Stimulated activated CD8-positive, alpha-beta memory T cell treated with anti-CD3 and anti-CD28 coated beads, Interleukin-12 subunit alpha, Interleukin-12 subunit beta, amount 100 ng/mL, for 24 hours (primary cell): Measurements from ENCODE around the gene CCDC71L.
A peak's percentile ranks its signal among the peaks of the same experiment; 100 is the strongest.
"Not testable (repeated sequence)": the region's sequence is repeated elsewhere in the genome, so short reads cannot be mapped to it uniquely, and the experiment has no call there.

Experiments used
- DNase-seq: peaks from one replicate; pipeline ENCODE4 v3.0.0-alpha.2; 2020; ENCODE audit errors: extremely low read depth

Gene CCDC71L

DNA sequence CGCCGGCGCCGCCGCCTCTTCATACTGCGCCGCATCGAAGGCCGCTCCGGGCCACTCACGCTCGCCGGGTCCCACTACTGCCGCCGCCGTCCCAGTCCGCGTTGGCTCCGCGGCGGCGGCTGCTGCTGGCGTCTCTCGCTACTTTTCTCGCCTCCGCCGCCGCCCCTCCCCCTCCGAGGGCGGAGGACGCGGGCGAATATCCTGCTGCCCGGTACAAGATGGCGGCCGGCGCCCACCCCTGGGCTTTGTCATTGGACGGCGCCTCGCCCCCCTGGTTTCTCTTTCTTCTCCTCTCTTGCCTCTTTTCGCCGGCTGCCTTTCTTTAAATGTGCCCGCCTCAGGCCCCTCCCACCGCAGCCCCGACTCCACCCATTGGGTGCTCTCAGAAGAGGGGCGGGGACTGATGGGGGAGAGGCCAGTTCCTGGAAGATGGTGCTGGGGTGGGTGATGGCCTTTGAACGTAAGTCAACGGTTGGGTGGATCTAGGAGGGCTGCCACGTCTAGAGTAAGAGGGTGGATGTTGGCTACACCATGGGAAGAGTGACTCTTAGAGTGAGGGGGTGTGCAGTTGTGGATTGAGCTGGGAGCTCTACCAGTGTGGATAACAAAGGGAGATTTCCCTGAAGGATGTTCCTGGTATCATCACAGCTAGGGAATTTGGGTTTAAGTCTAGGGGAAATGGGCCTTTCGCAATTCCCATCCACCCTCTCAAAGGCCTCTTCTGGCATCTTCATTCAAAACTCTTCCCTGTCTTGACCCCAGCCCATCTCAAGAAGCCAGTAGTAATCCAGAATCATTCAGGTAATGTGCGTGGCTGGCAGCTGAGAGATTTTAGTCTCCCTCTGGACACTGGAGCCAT, at the start of gene CCDC71L:
Gene CCDC71L, minus strand, starts transcription at position 297 of the 859 bp plus-strand sequence. Its CDS starts 262 bp downstream, at position 35.
- DNase-seq: peak; percentile 87

DNA sequence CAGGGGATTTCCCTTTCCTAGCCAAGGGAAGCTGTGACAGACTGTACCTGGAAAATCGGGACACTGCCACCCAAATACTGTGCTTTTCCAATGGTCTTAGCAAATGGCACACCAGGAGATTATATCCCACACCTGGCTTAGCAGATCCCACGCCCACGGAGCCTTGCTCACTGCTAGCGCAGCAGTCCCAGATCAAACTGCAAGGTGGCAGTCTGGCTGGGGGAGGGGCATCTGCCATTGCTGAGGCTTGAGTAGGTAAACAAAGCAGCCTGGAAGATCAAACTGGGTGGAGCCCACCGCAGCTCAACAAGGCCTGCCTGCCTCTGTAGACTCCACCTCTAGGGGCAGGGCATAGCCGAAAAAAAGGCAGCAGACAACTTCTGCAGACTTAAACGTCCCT, 48.6 kb upstream of the CCDC71L start:
- not testable (repeated sequence) for DNase-seq

DNA sequence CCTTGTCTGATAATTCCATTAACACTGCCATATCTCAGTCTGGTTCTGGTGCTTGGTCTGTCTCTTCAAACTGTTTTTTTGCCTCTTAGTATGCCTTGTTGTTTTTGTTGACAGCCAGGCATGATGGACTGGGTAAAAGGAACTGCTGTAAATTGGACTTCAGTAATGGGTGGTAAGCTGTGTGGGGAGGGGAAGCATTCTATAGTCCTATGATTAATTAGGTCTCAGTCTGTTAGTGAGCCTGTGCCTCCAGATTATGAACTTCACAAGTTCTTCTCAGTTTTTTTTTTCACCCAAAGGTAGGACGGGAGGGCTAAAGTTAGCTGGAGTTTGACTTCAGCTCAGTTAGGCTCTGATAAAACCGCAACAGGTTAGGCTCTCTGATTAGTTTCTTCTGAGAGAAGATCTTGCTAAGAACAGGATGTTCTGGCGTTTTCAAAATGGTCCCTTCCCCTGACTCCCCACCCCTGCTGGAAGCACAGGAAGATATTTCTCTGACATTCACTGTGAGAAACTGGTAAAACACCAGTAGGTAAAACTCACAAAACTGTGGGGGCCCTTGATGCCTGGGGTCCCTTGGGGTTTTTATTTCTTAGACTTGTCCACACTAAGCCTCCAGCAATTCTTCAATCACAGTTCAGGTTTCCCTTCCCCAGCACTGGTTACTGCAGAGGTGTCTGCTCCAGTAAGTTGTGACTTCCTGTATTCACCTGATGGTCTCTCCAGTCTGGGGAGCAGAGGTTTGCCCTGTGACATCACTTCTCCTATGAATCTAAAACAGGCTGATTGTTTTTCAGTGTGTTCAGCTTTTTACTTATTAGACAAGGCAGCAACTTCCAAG, 43.3 kb upstream of the CCDC71L start:
- no peak for DNase-seq

DNA sequence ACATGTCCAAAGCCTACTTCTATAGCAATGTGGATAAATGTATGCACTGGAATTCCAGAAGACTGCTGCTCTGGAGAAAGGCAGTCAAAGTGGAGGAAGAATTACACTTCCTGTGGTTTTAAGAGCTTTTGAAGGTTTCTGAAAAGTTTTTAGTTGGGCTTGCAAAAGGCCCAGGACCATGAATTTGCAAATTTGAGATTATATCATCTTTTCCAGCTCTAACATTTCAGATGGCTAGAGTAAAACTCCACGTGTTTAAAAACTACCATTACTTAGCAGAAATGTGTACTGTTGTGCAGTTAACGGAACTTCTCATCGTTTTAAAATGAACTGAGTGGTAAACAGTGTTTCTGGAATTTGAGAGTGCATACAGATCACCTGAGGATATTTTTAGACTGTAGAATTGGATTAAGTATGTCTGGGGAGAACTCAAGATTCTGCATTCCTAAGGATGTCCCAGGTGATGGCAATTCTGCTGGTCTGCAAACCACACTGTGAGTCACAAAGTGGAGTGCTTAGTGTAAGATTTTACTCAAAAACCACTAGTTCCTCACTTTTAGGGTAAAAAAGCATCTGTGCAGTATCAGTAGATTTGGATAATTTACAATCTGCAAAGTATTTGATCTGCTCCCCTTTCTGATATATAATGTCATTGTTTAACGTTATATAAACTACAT, 32.9 kb upstream of the CCDC71L start:
- DNase-seq: no peak

DNA sequence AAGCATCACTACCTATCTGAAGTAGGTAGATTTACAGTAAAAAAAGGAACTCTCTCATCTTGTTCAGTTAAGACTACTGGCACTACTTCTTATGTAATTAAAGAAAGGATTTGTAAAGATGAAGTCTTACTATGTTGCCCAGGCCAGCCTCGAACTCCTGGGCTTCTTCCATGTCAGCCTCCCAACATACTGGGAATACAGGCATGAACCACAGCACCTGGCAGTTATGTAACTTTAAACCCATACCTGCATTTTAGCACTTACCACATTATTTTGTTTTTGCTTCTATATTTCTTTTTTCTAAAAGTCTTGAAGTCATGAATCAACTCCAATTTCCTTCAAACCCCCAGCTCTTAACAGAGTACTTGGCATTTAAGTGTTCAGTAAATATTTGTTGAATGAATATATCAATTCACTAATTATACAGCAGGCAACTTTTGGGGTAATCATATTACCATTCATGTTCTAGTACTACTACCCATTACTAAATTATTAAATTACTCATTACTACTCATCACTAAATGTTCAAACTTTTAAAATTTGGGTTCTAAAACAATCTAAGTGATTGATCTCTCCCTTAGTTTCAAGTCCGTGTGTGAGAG, 31.6 kb upstream of the CCDC71L start:
- DNase-seq: no peak

DNA sequence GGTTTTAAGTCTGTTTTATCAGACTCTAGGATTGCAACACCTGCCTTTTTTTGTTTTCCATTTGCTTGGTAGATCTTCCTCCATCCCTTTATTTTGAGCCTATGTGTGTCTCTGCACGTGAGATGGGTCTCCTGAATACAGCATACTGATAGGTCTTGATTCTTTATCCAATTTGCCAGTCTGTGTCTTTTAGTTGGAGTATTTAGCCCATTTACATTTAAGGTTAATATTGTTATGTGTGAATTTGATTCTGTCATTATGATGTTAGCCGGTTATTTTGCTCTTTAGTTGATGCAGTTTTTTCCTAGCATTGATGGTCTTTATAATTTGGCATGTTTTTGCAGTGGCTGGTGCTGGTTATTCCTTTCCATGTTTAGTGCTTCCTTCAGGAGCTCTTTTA, 27.2 kb upstream of the CCDC71L start:
- DNase-seq: not testable (repeated sequence)

DNA sequence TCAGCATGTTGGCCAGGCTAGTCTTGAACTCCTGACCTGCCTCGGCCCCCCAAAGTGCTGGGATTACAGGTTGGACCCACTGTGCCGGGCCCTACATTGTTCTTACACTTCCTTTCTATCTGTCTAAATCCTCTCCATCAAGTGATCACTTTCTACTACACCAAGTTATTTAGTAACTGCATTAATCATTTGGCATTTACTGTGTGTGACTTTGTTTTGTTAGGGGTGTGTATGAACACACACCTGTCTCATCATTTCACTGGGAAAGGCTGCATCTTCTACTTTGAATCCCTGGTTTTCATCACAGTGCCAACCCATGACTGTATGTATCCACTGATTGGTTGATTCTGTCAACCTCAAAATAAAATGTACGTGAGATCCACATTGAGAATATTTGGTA, 23.0 kb upstream of the CCDC71L start:
- no peak for DNase-seq

DNA sequence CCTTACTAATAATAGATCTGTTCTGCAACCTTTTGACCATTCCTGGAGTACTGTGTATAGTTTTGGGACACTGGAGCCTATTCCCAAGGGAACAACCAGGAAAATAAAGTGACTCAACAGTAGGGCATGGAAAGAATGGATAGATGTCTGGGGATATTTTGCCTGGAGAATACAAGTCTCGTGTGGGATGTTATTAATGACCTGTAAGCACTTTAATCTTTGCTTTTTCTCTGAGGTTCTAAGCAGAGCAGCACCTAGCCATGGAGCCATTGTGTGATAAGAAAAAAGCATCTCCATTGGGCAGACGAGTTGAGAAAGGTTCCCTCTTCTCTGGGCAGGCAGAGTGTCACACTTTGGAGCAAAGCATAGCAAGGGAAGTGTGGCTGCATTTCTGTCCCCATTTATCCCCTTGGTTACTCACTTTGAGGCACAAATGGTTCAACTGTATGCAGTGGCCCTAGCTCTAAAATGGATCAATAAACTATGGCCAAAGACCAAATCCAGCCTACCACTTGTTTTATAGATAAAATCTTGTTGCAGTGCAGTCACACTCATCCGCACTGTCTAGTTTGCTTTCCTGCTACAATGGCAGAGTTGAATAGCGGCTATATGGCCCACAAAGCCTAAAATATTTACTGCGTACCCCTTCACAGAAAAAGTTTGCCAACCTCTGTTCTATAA, 21.0 kb upstream of the CCDC71L start:
- no peak for DNase-seq

DNA sequence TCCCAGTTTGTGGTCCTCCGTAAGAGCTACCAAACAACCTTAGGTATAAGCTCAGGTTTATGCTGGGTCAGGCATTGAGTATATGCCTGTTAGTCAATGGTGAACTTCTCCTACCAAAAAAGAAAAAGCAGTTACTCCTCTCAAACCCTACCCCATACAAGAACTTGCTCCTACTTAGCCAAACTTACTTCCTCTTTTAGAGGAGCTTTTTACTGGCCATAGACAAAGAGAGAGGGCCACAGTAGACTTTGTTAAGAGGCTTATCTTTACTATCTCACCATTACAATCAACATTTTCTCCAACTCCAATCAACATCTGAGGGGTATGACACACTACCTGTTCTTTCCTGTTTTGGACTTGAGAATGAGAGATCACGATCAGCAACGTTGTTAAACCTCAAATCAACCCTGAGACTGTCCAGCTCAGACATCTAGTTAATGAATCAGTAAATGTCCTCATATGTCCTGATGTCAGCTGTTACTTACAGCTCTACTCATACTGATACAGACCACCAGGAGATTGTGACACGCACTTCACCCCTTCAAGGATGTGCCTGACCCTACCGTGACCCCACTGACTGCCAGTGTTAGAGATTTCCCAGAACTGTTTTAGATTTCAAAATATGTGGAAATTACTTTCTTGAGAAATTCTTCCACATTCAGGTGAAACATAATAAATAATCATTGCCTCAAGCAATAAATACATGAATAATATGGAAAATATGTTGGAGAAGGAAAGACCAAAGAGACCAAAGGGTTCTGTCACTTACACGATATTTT, 18.4 kb upstream of the CCDC71L start:
- DNase-seq: peak; percentile 16

DNA sequence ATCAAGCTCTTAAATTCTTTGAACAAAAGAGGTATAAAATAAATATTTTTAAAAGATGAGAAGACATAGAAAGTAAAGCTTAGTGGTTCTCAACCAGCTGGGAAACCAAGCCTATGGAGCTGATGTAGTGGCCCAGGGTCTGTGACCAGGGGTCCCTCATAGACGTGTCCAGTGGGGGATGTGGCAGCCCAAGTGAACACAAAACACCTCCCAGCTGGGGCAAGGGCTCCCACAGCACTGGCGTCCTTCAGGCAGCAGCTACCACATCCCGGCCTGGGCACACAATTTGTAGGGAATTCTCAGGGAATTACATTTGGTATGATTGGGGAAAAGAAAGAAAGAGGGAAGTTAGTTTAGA, 17.8 kb upstream of the CCDC71L start:
- no peak for DNase-seq

DNA sequence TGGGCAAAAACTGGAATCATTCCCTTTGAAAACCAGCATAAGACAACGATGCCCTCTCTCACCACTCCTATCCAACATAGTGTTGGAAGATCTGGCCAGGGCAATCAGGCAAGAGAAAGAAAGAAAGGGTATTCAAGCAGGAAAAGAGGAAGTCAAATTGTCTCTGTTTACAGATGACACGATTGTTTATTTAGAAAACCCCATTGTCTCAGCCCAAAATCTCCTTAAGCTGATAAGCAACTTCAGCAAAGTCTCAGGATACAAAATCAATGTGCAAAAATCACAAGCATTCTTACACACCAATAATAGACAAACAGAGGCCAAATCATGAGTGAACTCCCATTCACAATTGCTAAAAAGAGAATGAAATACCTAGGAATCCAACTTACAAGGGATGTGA, 15.5 kb upstream of the CCDC71L start:
- not testable (repeated sequence) for DNase-seq

DNA sequence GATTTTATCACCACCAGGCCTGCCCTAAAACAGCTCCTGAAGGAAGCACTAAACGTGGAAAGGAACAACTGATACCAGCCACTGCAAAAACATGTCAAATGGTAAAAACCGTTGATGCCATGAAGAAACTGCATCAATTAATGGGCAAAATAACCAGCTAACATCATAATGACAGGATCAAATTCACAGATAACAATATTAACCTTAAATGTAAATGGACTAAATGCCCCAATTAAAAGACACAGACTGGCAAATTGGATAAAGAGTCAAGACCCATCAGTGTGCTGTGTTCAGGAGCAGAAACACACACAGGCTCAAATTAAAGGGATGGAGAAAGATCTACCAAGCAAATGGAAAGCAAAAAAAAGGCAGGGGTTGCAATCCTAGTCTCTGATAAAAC, 12.7 kb upstream of the CCDC71L start:
- not testable (repeated sequence) for DNase-seq

DNA sequence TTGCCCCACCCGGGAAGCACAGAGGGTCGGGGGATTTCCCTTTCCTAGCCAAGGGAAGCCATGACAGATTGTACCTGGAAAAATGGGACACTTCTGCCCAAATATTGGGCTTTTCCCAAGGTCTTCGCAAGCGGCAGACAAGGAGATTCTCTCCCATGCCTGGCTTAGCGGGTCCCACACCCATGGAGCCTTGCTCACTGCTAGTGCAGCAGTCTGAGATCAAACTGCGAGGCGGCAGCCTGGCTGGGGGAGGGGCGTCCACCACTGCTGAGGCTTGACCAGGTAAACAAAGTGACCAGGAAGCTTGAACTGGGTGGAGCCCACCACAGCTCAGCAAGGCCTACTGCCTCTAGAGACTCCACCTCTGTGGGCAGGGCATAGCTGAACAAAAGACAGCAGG, 11.0 kb upstream of the CCDC71L start:
- DNase-seq: not testable (repeated sequence)

DNA sequence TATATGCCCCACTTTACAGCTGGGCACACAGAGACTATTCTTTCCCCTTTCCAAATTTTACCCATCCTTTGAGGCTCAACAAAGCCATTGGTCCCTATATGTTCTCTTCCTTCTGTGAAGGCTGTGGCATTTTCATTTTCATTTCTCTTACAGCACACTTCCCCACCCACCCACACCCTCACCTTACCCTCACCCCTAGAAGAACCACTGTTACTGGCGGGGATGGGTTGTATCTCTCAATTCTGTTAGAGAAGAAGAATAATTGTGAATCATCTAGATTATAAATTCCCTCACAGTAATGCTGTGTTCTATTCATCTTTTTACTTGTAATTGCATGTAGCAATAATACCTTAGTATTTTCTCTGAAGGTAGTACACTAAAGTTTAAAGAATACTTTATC, 10.2 kb upstream of the CCDC71L start:
- no peak for DNase-seq

DNA sequence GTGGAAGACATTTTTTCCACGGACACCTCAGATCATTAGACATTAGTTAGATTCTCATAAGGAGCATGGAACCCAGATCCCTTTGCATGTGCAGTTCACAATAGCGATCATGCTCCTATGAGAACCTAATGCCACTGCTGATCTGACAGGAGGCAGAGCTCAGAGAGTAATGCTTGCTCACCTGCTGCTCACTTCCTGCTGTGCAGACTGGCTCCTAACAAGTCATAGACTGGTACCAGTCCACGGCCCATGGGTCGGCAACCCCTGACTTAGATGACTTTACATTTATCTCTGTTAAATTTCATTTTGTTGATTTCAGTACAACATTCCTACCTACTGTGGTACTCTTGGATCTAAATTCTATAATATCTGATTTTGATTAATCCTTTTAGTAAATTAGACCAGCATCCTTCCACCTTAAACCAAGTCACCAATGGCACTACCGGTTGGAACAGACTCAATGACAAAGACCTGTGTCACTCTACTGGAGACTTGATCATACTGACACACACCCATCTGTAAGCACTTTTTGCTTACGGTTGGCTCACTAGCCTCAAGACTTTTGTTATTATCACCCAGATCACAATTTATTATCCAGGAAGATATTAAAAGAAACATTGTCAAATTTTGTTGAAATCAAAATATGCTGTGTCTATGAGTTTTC, 8.0 kb upstream of the CCDC71L start:
- no peak for DNase-seq

DNA sequence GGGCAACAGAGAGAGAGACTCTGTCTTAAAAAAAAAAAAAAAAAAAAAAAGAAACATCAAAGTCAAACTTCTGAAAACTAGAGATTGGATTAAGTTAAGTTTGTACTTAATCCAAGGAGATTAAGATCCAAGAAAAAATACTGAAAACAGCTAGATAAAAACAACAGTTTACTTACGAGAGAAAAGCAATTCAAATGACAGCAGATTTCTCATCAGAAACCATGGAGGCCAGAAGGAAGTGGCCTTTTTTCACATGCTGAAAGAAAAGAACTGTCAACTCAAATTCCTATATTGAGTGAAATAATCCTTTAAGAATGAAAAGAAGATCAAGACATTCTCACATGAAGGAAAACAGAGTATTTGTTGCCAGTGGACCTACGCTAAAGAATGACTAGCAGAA, 5.4 kb upstream of the CCDC71L start:
- no peak for DNase-seq

DNA sequence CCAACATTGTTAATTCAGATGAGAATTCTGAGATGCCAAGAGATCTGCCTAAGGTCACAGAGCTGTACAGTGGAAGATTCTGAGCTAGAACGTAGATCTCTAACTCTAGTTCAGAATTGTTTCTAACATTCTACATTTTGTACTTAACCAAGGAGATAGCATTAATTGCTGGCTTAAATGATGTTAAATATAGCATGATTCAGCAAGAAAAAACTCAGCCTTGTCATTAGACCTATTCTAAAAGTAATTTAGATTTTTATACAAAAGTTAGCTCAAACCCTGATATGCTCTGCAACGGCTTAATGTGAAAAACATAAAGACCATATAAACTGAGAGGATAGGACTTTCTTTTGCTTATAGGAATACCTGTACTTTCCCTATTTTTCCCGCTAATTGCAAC, 3.4 kb upstream of the CCDC71L start:
- DNase-seq: no peak

DNA sequence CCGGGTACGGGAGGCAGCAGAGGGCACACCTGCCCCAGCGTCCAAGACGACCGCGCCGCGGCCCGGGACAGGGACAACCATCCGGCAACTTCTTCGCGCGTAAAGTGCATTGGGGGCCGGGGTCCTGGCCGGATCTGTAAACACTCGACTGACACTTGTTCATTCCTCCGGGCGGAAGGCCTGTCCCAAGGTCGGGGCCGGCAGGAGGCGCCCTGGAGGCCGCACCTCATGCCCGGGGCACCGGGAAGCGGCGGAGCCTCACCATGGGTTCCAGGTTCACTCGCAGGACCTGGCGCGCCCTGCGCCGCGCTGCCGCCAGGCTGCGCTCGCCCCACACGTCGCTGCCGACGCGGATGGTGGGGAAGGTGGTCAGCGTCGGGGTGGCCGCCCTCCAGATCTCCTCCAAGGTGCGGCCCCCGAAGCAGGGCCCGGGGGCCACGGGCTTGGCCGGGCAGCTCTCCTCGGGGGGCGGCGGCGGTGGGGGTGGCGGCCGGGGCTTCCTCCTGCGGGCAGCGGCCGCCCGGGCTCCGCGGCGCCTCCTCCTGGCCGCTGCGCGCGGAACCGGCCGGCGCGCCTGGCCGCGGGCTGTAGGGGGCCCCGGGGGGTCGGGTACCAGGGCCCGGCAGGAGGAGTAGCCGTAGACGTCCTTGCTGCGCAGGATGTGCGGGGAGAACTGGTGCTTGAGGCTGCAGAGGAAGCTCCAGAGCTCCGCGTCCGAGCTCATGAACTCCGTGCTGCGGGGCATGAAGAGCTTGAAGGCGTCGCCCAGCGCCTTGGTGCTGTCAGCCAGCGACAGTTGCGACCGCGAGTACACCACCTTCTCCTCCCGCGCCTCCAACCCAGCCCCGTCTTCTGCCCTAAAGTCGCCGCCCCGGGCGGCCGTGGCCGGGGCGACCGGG, 746 bp downstream of the CCDC71L start:
- DNase-seq: peak; percentile 60
